Parathyroid adenoma (tissue), 2 donors: Measurements from ENCODE around the gene HOMER1.

ENCODE experiments used
- H2AFZ ChIP-seq: fragments of 300-600 bp; sonication (generic); one replicate; pipeline ENCODE4 v1.7.0; 2017; ENCODE audit warnings: antibody characterized with exemption, mild to moderate bottlenecking
- H3K27ac ChIP-seq: fragments of 300-600 bp; sonication (generic); one replicate; pipeline ENCODE4 v1.7.0; 2017
- H3K27me3 ChIP-seq: fragments of 300-600 bp; sonication (generic); one replicate; pipeline ENCODE4 v1.7.0; 2017; ENCODE audit warnings: low read length; ENCODE audit not compliant: control insufficient read depth, insufficient read depth
- H3K36me3 ChIP-seq: fragments of 300-600 bp; sonication (generic); one replicate; pipeline ENCODE4 v1.7.0; 2017; ENCODE audit warnings: low read length; ENCODE audit not compliant: control insufficient read depth, insufficient read depth
- H3K4me1 ChIP-seq: fragments of 300-600 bp; sonication (generic); one replicate; pipeline ENCODE4 v1.7.0; 2017; ENCODE audit warnings: control low read depth
- H3K4me2 ChIP-seq: fragments of 300-600 bp; sonication (generic); one replicate; pipeline ENCODE4 v1.7.0; 2017; ENCODE audit warnings: low read length
- H3K4me3 ChIP-seq: fragments of 300-600 bp; sonication (generic); one replicate; pipeline ENCODE4 v1.7.0; 2017; ENCODE audit warnings: low read depth, low read length
- H3K79me2 ChIP-seq: fragments of 300-600 bp; sonication (generic); one replicate; pipeline ENCODE4 v1.7.0; 2017; ENCODE audit warnings: control low read depth
- H3K9ac ChIP-seq: fragments of 300-600 bp; sonication (generic); one replicate; pipeline ENCODE4 v1.7.0; 2017; ENCODE audit warnings: mild to moderate bottlenecking
- H3K9me3 ChIP-seq: fragments of 300-600 bp; sonication (generic); one replicate; pipeline ENCODE4 v1.7.0; 2017; ENCODE audit warnings: low read length; ENCODE audit not compliant: control insufficient read depth
- TF ChIP-seq, protein P1 (sequence below): fragments of 300-600 bp; sonication (generic); IDR thresholded peaks from one replicate; pipeline ENCODE4 v1.7.0; 2017; ENCODE audit warnings: antibody characterized with exemption, mild to moderate bottlenecking
- donor health status: primary hyperparathyroidism.

HOMER1 gene

DNA sequence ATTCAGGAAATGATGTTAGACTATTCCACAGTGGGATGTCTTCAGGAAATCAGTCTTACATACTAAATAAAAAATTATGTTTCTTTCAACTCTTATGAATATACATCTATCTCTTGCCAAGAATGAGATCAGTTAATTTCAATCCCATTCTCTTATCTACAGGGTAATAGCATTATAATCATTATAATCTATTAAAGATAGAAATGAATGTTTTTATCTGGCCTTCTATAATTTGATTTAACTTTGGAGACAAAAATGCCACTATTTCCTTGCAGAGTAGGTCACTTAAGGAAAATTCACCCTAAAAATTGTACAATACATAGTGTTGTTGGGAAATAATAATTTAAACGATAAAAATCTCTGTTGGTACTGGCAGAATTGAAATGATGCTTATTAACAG is 96.4 kb downstream of the HOMER1 start:
- Histone ChIP-seq H3K9me3 (no peaks in the 10 kb centered on the region), H2AFZ (no peak overlapping the region), H3K27ac (no peak overlapping the region), H3K4me1 (no peaks in the 10 kb centered on the region), H3K4me3 (no peak overlapping the region), H3K4me2 (no peak overlapping the region), H3K9ac (no peak overlapping the region), H3K27me3 (no peaks in the 10 kb centered on the region), H3K36me3 (no peaks in the 10 kb centered on the region), H3K79me2 (no peaks in the 10 kb centered on the region)
- TF ChIP-seq, protein P1, sequence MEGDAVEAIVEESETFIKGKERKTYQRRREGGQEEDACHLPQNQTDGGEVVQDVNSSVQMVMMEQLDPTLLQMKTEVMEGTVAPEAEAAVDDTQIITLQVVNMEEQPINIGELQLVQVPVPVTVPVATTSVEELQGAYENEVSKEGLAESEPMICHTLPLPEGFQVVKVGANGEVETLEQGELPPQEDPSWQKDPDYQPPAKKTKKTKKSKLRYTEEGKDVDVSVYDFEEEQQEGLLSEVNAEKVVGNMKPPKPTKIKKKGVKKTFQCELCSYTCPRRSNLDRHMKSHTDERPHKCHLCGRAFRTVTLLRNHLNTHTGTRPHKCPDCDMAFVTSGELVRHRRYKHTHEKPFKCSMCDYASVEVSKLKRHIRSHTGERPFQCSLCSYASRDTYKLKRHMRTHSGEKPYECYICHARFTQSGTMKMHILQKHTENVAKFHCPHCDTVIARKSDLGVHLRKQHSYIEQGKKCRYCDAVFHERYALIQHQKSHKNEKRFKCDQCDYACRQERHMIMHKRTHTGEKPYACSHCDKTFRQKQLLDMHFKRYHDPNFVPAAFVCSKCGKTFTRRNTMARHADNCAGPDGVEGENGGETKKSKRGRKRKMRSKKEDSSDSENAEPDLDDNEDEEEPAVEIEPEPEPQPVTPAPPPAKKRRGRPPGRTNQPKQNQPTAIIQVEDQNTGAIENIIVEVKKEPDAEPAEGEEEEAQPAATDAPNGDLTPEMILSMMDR, result no peak

DNA sequence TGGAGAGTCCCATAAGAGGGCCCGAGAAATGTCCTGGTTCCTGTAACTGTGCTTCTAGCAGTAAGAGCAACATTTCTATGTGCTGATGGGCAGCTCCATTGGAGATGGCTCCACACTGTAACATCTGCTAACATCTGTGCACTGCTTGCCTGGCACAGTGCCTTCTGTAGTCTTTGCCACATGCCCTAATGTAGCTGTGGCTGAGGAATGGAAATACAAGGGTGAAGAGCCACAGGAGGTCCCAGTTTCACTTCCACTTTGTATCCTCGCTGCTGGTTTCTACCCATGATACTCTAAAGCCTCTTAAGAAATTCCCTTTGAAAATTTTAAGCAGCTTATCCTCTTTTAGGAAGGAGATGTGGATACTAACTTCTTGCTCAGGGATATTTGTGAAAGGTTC is 97.4 kb downstream of the HOMER1 start:
- Histone ChIP-seq H3K9ac (no peak overlapping the region), H3K4me2 (no peak overlapping the region), H3K27me3 (no peaks in the 10 kb centered on the region), H3K4me1 (no peaks in the 10 kb centered on the region), H3K27ac (no peak overlapping the region), H3K79me2 (no peaks in the 10 kb centered on the region), H3K36me3 (no peaks in the 10 kb centered on the region), H3K9me3 (no peaks in the 10 kb centered on the region), H2AFZ (no peak overlapping the region), H3K4me3 (no peak overlapping the region)
- TF ChIP-seq, protein P1, result no peak

DNA sequence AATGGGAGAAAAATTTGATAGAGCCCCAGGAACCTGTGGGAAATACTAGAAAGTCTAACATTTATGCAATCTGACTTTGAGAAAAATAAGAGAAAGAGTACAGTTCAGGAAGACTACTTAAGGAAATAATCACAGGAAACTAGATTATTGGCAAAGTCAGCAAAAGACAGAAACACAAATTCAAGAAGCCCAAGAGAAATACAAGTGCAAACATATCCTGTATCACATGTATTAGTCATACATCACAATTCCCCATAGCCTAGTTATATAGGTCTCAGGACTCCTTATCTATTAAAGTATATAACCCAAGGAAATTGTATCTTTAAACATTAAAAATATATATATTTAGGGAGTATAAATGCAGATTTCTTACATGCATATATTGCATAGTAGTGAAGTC is 100.8 kb downstream of the HOMER1 start:
- Histone ChIP-seq H3K9me3 (no peaks in the 10 kb centered on the region), H3K36me3 (no peaks in the 10 kb centered on the region), H3K79me2 (no peaks in the 10 kb centered on the region), H2AFZ (no peak overlapping the region), H3K9ac (no peak overlapping the region), H3K4me1 (no peaks in the 10 kb centered on the region), H3K4me2 (no peak overlapping the region), H3K27me3 (no peaks in the 10 kb centered on the region), H3K4me3 (no peak overlapping the region), H3K27ac (no peak overlapping the region)
- TF ChIP-seq, protein P1, result no peak

DNA sequence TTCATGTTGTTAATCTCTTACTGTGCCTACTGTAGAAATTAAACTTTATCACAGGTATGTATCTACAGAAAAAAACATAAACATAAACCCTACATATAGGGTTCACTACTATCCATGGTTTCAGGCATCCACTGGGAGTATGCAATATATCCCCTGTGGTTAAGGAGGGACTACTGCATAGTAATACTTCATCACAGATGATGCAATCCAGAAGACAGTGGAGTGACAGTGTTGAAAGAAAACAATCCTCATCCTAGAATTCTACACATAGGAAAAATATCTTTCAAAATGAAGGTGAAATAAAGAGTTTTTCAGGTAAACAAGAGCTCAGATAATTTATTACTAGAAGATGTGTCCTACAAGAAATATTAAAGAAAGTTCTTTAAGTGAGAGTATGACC is 105.9 kb downstream of the HOMER1 start:
- Histone ChIP-seq H3K9me3 (no peaks in the 10 kb centered on the region), H3K27me3 (no peaks in the 10 kb centered on the region), H3K4me2 (no peak overlapping the region), H3K27ac (no peak overlapping the region), H3K4me3 (no peak overlapping the region), H2AFZ (no peak overlapping the region), H3K4me1 (no peaks in the 10 kb centered on the region), H3K9ac (no peak overlapping the region), H3K36me3 (no peaks in the 10 kb centered on the region), H3K79me2 (no peaks in the 10 kb centered on the region)
- TF ChIP-seq, protein P1, result no peak

DNA sequence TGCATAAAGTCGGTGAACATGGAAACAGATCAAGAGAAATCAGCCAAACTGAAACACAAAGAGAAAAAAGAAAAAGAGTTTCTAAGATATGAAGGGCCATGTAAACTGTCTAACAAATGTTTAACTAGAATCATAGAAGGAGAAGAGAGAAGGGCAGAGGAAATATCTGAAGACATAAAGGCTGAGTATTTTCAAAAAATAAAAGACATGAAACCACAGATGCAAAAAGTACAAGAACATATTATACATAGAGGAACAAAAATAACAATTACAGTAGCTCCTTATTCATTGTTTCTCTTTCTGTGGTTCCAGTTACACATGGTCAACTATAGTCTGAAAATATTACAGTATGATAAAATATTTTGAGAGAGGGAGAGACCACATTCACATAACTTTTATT is 106.3 kb downstream of the HOMER1 start:
- Histone ChIP-seq H3K4me2 (no peak overlapping the region), H3K79me2 (no peaks in the 10 kb centered on the region), H3K27ac (no peak overlapping the region), H3K9ac (no peak overlapping the region), H3K36me3 (no peaks in the 10 kb centered on the region), H3K4me3 (no peak overlapping the region), H3K4me1 (no peaks in the 10 kb centered on the region), H3K9me3 (no peaks in the 10 kb centered on the region), H3K27me3 (no peaks in the 10 kb centered on the region), H2AFZ (no peak overlapping the region)
- TF ChIP-seq, protein P1, result no peak
